Measurements from ENCODE around the gene SDCCAG8.

DNA sequence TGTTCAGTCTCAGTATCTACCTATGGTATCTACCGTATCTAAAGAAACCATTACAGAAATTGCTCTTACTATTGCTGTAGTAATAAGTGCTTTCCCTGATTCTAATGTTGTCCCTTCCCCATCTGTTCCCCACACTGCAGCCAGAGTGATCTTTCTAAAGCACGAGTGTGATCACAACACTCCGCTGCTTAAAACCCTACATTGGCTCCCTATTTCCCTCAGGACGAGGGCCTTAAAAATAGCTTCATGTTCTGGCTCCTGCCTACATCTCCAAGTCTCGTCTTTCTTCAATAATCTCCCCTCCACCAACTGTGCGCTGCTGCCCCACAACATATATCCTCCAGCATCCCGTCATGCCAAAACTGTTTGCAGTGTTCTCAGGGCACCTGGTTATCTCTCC, 150.6 kb downstream of the SDCCAG8 start:
- TF ChIP-seq, protein P1, sequence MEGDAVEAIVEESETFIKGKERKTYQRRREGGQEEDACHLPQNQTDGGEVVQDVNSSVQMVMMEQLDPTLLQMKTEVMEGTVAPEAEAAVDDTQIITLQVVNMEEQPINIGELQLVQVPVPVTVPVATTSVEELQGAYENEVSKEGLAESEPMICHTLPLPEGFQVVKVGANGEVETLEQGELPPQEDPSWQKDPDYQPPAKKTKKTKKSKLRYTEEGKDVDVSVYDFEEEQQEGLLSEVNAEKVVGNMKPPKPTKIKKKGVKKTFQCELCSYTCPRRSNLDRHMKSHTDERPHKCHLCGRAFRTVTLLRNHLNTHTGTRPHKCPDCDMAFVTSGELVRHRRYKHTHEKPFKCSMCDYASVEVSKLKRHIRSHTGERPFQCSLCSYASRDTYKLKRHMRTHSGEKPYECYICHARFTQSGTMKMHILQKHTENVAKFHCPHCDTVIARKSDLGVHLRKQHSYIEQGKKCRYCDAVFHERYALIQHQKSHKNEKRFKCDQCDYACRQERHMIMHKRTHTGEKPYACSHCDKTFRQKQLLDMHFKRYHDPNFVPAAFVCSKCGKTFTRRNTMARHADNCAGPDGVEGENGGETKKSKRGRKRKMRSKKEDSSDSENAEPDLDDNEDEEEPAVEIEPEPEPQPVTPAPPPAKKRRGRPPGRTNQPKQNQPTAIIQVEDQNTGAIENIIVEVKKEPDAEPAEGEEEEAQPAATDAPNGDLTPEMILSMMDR (conservative IDR thresholded peaks at IDR 0.05; ENCODE audit: low read depth, low read length) = no peak
- TF ChIP-seq EZH2 (IDR thresholded peaks at IDR 0.05; ENCODE audit: low read length, unreplicated experiment) (no peak), EZH2phosphoT487 (IDR thresholded peaks at IDR 0.05; ENCODE audit: borderline replicate concordance, low read length) (no peak)
